HepG2 (cell line): ENCODE results near the gene PDGFA. TPM values are rescaled to one million over a fixed set of nuclear protein-coding genes. Genes with fewer than 3 reads are reported as not detected.

Source experiments
- ARNT2 ChIP-seq: sonication (generic); formaldehyde crosslinking; IDR thresholded peaks from 2 replicates; pipeline ENCODE4 v1.8.0; 2022; ENCODE audit warnings: mild to moderate bottlenecking, low read depth, missing genetic modification reagents, moderate library complexity
- ATRX ChIP-seq: sonication (generic); formaldehyde crosslinking; IDR thresholded peaks from 2 replicates; pipeline ENCODE4 v1.4.0; 2020; ENCODE audit warnings: missing genetic modification reagents, borderline replicate concordance
- CHD2 ChIP-seq: IDR thresholded peaks from 2 replicates; pipeline ENCODE4 v1.6.1; 2011; ENCODE audit warnings: low read depth, low read length, improper control_type of control experiment
- FOXM1 ChIP-seq: sonication (generic); formaldehyde crosslinking; IDR thresholded peaks from 2 replicates; pipeline ENCODE4 v1.5.0; 2020; ENCODE audit warnings: missing genetic modification reagents
- LRRFIP1 ChIP-seq: sonication (generic); formaldehyde crosslinking; conservative IDR thresholded peaks from 2 replicates; pipeline ENCODE4 v1.4.0; 2020; ENCODE audit warnings: missing genetic modification reagents
- MEF2D ChIP-seq: sonication (generic); formaldehyde crosslinking; IDR thresholded peaks from 2 replicates; pipeline ENCODE4 v1.5.1; 2020; ENCODE audit warnings: mild to moderate bottlenecking, missing genetic modification reagents
- MYPOP ChIP-seq: sonication (generic); formaldehyde crosslinking; IDR thresholded peaks from 2 replicates; pipeline ENCODE4 v1.8.1; 2023; ENCODE audit warnings: mild to moderate bottlenecking, moderate library complexity, missing genetic modification reagents
- NFKBIZ ChIP-seq: IDR thresholded peaks from 2 replicates; pipeline ENCODE4 v1.6.1; 2018; ENCODE audit warnings: missing genetic modification reagents, missing compliant biosample characterization
- RFX1 ChIP-seq: fragments of 450-650 bp; IDR thresholded peaks from 2 replicates; pipeline ENCODE4 v1.6.1; 2017
- SIN3A ChIP-seq: IDR thresholded peaks from 2 replicates; pipeline ENCODE4 v1.6.1; 2011; ENCODE audit warnings: low read depth, mild to moderate bottlenecking, control low read depth, low read length, borderline replicate concordance
- SMARCC2 ChIP-seq: fragments of 450-650 bp; IDR thresholded peaks from 2 replicates; pipeline ENCODE4 v1.6.1; 2017; ENCODE audit warnings: antibody characterized with exemption, mild to moderate bottlenecking
- SNRNP70 ChIP-seq: fragments of 200-400 bp; formaldehyde crosslinking; IDR thresholded peaks from 2 replicates; pipeline ENCODE4 v1.6.1; 2017; ENCODE audit warnings: mild to moderate bottlenecking, low read depth, low read length, moderate library complexity
- TFAP4 ChIP-seq: sonication (generic); IDR thresholded peaks from 2 replicates; pipeline ENCODE4 v1.6.1; 2016; ENCODE audit warnings: low read depth, borderline replicate concordance
- XRCC5 ChIP-seq: fragments of 200-400 bp; formaldehyde crosslinking; optimal IDR thresholded peaks from 2 replicates; pipeline ENCODE3; 2017; ENCODE audit warnings: mild to moderate bottlenecking, low read length
- YEATS4 ChIP-seq: sonication (generic); formaldehyde crosslinking; IDR thresholded peaks from 2 replicates; pipeline ENCODE4 v1.4.0; 2020; ENCODE audit warnings: missing genetic modification reagents, borderline replicate concordance
- ZFP36 ChIP-seq: fragments of 150-350 bp; IDR thresholded peaks from 2 replicates; pipeline ENCODE4 v1.6.1; 2018; ENCODE audit warnings: borderline replicate concordance, low read length, low read depth; ENCODE audit not compliant: partially characterized antibody
- ZIK1 ChIP-seq: sonication (generic); formaldehyde crosslinking; IDR thresholded peaks from 2 replicates; pipeline ENCODE4 v1.5.0; 2020; ENCODE audit warnings: mild to moderate bottlenecking, low read depth, missing genetic modification reagents, borderline replicate concordance
- ZNF20 ChIP-seq: sonication (generic); formaldehyde crosslinking; IDR thresholded peaks from 2 replicates; pipeline ENCODE4 v1.4.0; 2020; ENCODE audit warnings: mild to moderate bottlenecking, moderate library complexity, missing genetic modification reagents
- ZNF441 ChIP-seq: sonication (generic); formaldehyde crosslinking; IDR thresholded peaks from 2 replicates; pipeline ENCODE4 v1.7.0; 2021; ENCODE audit warnings: missing genetic modification reagents, borderline replicate concordance
- ZNF558 ChIP-seq: sonication (generic); formaldehyde crosslinking; IDR thresholded peaks from 2 replicates; pipeline ENCODE4 v1.9.0; 2022; ENCODE audit warnings: mild to moderate bottlenecking, missing genetic modification reagents, borderline replicate concordance
- ZNF609 ChIP-seq: sonication (generic); formaldehyde crosslinking; IDR thresholded peaks from 2 replicates; pipeline ENCODE4 v1.4.0; 2020; ENCODE audit warnings: mild to moderate bottlenecking, missing genetic modification reagents, borderline replicate concordance
- polyA plus RNA-seq, 8 experiments: library from polyadenylated mRNA; depleted of rRNA in 3 of 8; stranded (reverse) in 7 of 8; unstranded in 1 of 8; fragments of >200 nt; fragmentation: Illumina TruSeq in 4 of 8; extraction: Trizol in 4 of 8; gene quantifications; 2 replicates each; pipeline versions ENCODE4 v1.2.1 to v1.2.3, GENCODE V29; 2011 to 2016; ENCODE audit warnings: low read depth in 4 of 8, missing spikeins in 1 of 8, mixed read lengths in 1 of 8; ENCODE audit not compliant: insufficient read depth in 1 of 8
- total RNA-seq, 5 experiments: library from RNA; depleted of rRNA; stranded (reverse); fragments of >200 nt; fragmentation: Illumina TruSeq; extraction: Trizol; gene quantifications; 2 replicates each; pipeline ENCODE4 v1.2.3, GENCODE V29; 2016; ENCODE audit warnings: low read depth in 1 of 5

Gene PDGFA
- total and polyA plus RNA-seq, 2 of the 13 experiments (the other 11 are each of a cell fraction or from before 2014, with no cell fraction given): 1.5 to 3.4 TPM

- no peak for TF ChIP-seq SNRNP70
- TF ChIP-seq YEATS4 (CRISPR knock-in tag): no peak
- TF ChIP-seq ZNF20 (CRISPR knock-in tag): no peak
- no peak for TF ChIP-seq CHD2
- TF ChIP-seq XRCC5: no peak
- TF ChIP-seq NFKBIZ: no peak
- no peak for TF ChIP-seq ZNF609
- no peak for TF ChIP-seq ZNF558 (CRISPR knock-in tag)
- TF ChIP-seq ZIK1: no peak
- no peak for TF ChIP-seq RFX1
- TF ChIP-seq ATRX (CRISPR knock-in tag): no peak
- TF ChIP-seq ZNF441 (CRISPR knock-in tag): no peak
- TF ChIP-seq MYPOP (CRISPR knock-in tag): no peak
- TF ChIP-seq FOXM1 (CRISPR knock-in tag): no peak
- TF ChIP-seq ZFP36: no peak
- TF ChIP-seq LRRFIP1 (CRISPR knock-in tag): no peak
- TF ChIP-seq SMARCC2: no peak
- TF ChIP-seq MEF2D (CRISPR knock-in tag): 0 out of 2 replicates have a peak, but pooled peaks have one; percentile 22
- peak; percentile 67; the same call in 1 of the 2 replicates for TF ChIP-seq ARNT2 (CRISPR knock-in tag)
- no peak for TF ChIP-seq SIN3A
- TF ChIP-seq TFAP4: peak; percentile 44; the same call in 1 of the 2 replicates
Observed at GRCh38 chr7:455110-455928, 64.3 kb downstream of the PDGFA start (continued).
